ENCODE data around the gene NPHP4.

NPHP4 gene

GRCh38 chr1:6006882-6007281 lies 14.7 kb upstream of the NPHP4 start:
- no peaks in the 10 kb centered on the region for H3K27me3 Mint-ChIP-seq
- no peaks in the 10 kb centered on the region for H3K9me3 Mint-ChIP-seq
- no peak for ATAC-seq (replicated peaks; ENCODE audit: extremely low read depth, poor library complexity, severe bottlenecking)
- H3K4me1 Mint-ChIP-seq, result peaks cover 32% of the 10 kb centered on the region
- DNase-seq (ENCODE audit: low spot score in 2 of 2), result no peak
- no peak overlapping the region for H3K27ac Mint-ChIP-seq (ENCODE audit: low read depth)
- H3K4me3 Mint-ChIP-seq, result peak overlapping the region; percentile 64
- peaks cover 11% of the 10 kb centered on the region for H3K36me3 Mint-ChIP-seq (ENCODE audit: insufficient read depth)

GRCh38 chr1:6005276-6005917 lies 13.2 kb upstream of the NPHP4 start:
- Mint-ChIP-seq H3K4me3 (no peak overlapping the region), H3K36me3 (ENCODE audit: insufficient read depth) (peaks cover 8% of the 10 kb centered on the region), H3K27ac (ENCODE audit: low read depth) (no peak overlapping the region), H3K27me3 (no peaks in the 10 kb centered on the region), H3K4me1 (peaks cover 34% of the 10 kb centered on the region), H3K9me3 (no peaks in the 10 kb centered on the region)
- DNase-seq (ENCODE audit: low spot score in 2 of 2) (no peak), ATAC-seq (replicated peaks; ENCODE audit: extremely low read depth, poor library complexity, severe bottlenecking) (no peak)

GRCh38 chr1:6004412-6005123 lies 12.3 kb upstream of the NPHP4 start:
- Mint-ChIP-seq H3K9me3 (no peaks in the 10 kb centered on the region), H3K4me3 (no peak overlapping the region), H3K27ac (ENCODE audit: low read depth) (no peak overlapping the region), H3K27me3 (no peaks in the 10 kb centered on the region), H3K36me3 (ENCODE audit: insufficient read depth) (peaks cover 8% of the 10 kb centered on the region), H3K4me1 (peaks cover 41% of the 10 kb centered on the region)
- ATAC-seq (replicated peaks; ENCODE audit: extremely low read depth, poor library complexity, severe bottlenecking) (no peak), DNase-seq (ENCODE audit: low spot score in 2 of 2) (no peak)

DNA sequence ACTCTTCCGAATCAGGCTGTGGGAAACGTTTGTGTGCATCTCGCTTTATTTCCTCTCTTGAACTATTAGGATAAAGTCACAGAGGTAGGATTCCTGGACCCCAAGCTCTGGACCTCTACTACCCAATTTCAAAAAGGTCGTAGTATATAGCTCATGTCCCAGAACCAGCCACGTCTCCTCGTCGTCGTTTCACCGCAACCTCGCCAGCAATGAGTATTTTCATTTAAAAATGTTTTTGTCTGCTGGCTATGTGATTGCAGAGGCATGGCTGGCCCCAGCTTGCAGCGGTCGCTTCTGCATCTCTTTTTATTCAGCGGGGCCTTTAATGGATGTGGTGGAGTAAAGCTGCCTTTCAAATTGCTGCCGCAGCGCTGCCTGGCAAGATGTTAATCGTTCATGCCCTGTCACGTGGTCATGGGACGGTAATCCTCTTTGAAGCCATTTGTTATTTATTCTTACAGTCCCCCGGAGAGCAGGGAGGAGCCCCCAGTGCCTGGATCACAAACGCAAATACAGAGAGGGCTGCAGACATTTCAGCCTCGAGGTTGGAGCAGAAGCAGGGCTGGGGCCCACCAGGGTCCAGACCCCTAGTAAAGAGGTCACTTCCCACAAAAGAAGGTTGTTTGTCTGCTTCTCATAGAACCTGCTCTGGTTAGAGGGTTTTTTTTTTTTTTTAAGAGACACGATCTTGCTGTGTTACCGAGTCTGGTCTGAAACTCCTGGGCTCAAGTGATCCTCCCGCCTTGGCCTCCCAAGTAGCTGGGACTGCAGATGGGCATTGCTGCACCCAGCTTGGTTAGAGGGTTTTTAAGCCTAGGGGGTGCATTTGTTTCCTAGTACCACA lies 11.6 kb upstream of the NPHP4 start:
- H3K27ac Mint-ChIP-seq (ENCODE audit: low read depth), result no peak overlapping the region
- H3K4me3 Mint-ChIP-seq, result no peak overlapping the region
- H3K9me3 Mint-ChIP-seq, result no peaks in the 10 kb centered on the region
- ATAC-seq (replicated peaks; ENCODE audit: extremely low read depth, poor library complexity, severe bottlenecking) (no peak), DNase-seq (ENCODE audit: low spot score in 2 of 2) (no peak)
- peaks cover 8% of the 10 kb centered on the region for H3K36me3 Mint-ChIP-seq (ENCODE audit: insufficient read depth)
- no peaks in the 10 kb centered on the region for H3K27me3 Mint-ChIP-seq
- H3K4me1 Mint-ChIP-seq, result peaks cover 44% of the 10 kb centered on the region

- peak overlapping the region; percentile 64 for H3K27ac Mint-ChIP-seq (ENCODE audit: low read depth)
- no peak for DNase-seq (ENCODE audit: low spot score in 2 of 2)
- H3K4me1 Mint-ChIP-seq, result peaks cover 52% of the 10 kb centered on the region
- ATAC-seq (replicated peaks; ENCODE audit: extremely low read depth, poor library complexity, severe bottlenecking), result no peak
- H3K4me3 Mint-ChIP-seq, result no peak overlapping the region
- no peaks in the 10 kb centered on the region for H3K27me3 Mint-ChIP-seq
- H3K36me3 Mint-ChIP-seq (ENCODE audit: insufficient read depth), result peaks cover 8% of the 10 kb centered on the region
- H3K9me3 Mint-ChIP-seq, result no peaks in the 10 kb centered on the region
Observed at GRCh38 chr1:6002714-6003501, 10.7 kb upstream of the NPHP4 start.

DNA sequence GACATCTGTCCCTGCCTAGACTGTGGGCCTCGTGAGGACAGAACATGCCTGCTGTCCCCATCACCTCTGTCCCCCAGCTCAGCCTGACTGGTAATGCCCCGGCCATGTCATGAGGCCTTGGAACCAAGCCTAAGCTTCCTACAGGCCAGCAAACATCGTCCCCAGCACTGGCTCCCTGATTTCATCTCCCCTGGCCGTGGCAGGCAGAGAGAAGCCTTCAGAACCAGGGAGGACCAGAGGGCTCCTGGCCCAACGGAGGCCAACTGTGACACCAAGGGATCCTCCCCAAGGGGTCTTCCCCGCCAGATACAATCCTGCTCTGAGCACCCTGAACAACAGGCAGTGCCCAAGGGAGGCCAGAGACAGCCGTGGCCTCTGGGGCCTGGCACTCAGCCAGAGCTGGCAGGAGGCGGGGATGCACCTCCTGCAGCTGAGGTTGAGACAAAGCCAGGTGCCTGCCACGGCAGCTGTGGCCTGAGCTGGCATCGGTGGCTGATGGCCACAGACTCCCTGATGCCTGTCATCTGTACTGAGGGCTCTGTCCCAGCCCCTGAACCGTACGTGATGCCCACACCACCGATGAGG lies 9.9 kb upstream of the NPHP4 start:
- H3K27ac Mint-ChIP-seq (ENCODE audit: low read depth), result no peak overlapping the region
- no peak for ATAC-seq (replicated peaks; ENCODE audit: extremely low read depth, poor library complexity, severe bottlenecking)

GRCh38 chr1:6000444-6001288 lies 8.4 kb upstream of the NPHP4 start:
- DNase-seq (ENCODE audit: low spot score in 2 of 2), result no peak
- Mint-ChIP-seq H3K36me3 (ENCODE audit: insufficient read depth) (peaks cover 8% of the 10 kb centered on the region), H3K4me1 (peaks cover 57% of the 10 kb centered on the region), H3K4me3 (no peak overlapping the region), H3K9me3 (no peaks in the 10 kb centered on the region), H3K27ac (ENCODE audit: low read depth) (peak overlapping the region; percentile 47), H3K27me3 (no peaks in the 10 kb centered on the region)
- no peak for ATAC-seq (replicated peaks; ENCODE audit: extremely low read depth, poor library complexity, severe bottlenecking)

More for the DNA sequence above, 9.9 kb upstream of the NPHP4 start:
- peaks cover 8% of the 10 kb centered on the region for H3K36me3 Mint-ChIP-seq (ENCODE audit: insufficient read depth)
- DNase-seq (ENCODE audit: low spot score in 2 of 2), result no peak
- H3K9me3 Mint-ChIP-seq, result no peaks in the 10 kb centered on the region
- no peaks in the 10 kb centered on the region for H3K27me3 Mint-ChIP-seq
- peaks cover 54% of the 10 kb centered on the region for H3K4me1 Mint-ChIP-seq
- H3K4me3 Mint-ChIP-seq, result no peak overlapping the region

GRCh38 chr1:5999711-6000443 lies 7.7 kb upstream of the NPHP4 start:
- no peaks in the 10 kb centered on the region for H3K27me3 Mint-ChIP-seq
- peaks cover 6% of the 10 kb centered on the region for H3K36me3 Mint-ChIP-seq (ENCODE audit: insufficient read depth)
- ATAC-seq (replicated peaks; ENCODE audit: extremely low read depth, poor library complexity, severe bottlenecking) (no peak), DNase-seq (ENCODE audit: low spot score in 2 of 2) (no peak)
- H3K9me3 Mint-ChIP-seq, result no peaks in the 10 kb centered on the region
- peaks cover 63% of the 10 kb centered on the region for H3K4me1 Mint-ChIP-seq
- peak overlapping the region; percentile 47 for H3K27ac Mint-ChIP-seq (ENCODE audit: low read depth)
- H3K4me3 Mint-ChIP-seq, result no peak overlapping the region

DNA sequence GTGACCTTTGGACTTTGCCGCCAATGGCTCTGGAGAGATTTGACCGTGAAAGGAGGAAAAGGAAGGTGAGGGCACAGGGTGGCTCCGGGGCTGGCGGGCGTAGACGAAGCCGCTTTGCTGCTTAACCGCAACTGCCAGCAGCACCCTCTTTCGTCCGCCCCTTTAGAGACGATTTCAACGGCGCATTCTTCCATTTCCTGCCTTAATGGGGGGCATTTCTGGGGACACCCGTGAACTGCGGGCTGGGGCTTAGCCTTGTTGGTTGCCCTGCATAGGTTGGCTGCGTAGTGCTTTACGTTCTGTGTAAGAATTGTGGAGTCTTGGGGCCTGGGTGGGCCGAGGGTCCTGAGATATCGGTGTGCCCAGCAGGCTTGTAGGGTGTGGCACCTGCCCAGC lies 6.7 kb upstream of the NPHP4 start:
- Mint-ChIP-seq H3K4me3 (peak overlapping the region; percentile 54), H3K27ac (ENCODE audit: low read depth) (no peak overlapping the region), H3K4me1 (peaks cover 72% of the 10 kb centered on the region)

DNA sequence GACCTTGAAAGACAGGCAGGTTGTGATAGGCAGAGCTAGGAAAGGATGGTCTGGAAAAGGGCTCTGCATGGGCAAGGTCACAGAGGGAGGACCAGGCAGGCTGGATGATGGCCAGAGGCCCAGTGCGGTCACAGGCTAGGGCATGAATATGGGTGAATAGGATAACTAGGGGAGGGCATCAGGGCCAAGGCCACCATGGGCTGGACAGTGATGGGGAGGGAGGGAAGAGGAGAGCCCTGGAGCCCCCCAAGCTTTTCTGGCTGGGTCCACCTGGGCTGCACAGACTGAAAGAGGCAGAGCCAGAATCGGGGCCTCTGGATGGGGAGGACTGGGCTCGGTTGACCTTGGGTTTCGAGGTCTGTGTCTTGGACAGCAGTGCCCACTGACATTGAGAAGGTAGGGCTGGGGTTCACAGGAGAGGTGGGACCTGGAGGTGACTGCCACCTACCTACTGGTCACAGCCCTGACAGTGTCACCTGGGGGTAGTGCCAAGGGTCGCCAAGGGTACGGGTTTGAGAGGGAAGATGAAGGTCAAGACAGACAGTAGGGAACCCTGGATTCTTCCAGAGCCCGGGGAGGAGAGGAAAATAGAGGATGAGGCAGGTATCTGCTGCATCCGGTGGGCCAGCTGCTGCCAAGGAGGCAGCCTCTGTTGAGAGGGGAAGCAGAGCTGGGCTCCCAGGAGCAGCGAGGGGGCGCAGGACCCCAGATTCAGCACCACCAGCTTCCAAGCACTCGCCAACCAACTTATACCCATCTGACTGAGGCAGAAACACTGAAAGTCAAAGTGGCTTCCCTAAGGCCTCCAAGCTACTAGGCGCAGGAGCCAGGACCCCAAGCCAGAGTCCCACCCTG lies 6.1 kb upstream of the NPHP4 start:
- H3K27me3 Mint-ChIP-seq, result no peaks in the 10 kb centered on the region
- H3K4me3 Mint-ChIP-seq, result peak overlapping the region; percentile 14
- no peaks in the 10 kb centered on the region for H3K9me3 Mint-ChIP-seq
- peaks cover 14% of the 10 kb centered on the region for H3K36me3 Mint-ChIP-seq (ENCODE audit: insufficient read depth)
- ATAC-seq (replicated peaks; ENCODE audit: extremely low read depth, poor library complexity, severe bottlenecking), result no peak
- peaks cover 76% of the 10 kb centered on the region for H3K4me1 Mint-ChIP-seq
- no peak for DNase-seq (ENCODE audit: low spot score in 2 of 2)
- peak overlapping the region; percentile 87 for H3K27ac Mint-ChIP-seq (ENCODE audit: low read depth)

More for the DNA sequence above, 6.7 kb upstream of the NPHP4 start:
- DNase-seq (ENCODE audit: low spot score in 2 of 2) (no peak), ATAC-seq (replicated peaks; ENCODE audit: extremely low read depth, poor library complexity, severe bottlenecking) (no peak)
- H3K9me3 Mint-ChIP-seq, result no peaks in the 10 kb centered on the region
- peaks cover 10% of the 10 kb centered on the region for H3K36me3 Mint-ChIP-seq (ENCODE audit: insufficient read depth)
- no peaks in the 10 kb centered on the region for H3K27me3 Mint-ChIP-seq

Data from central memory CD8-positive, alpha-beta T cell (primary cell).